Keratinocyte (primary cell): ENCODE data around the gene SLC13A1. TPM values are rescaled to one million over a fixed set of nuclear protein-coding genes. Genes with fewer than 3 reads are reported as not detected.

ENCODE experiments used
- DNase-seq: peaks from one replicate; pipeline ENCODE4 v3.0.0-alpha.2; 2011; ENCODE audit warnings: low read depth, missing footprints, low spot score
- FAIRE-seq: peaks from 2 replicates; lab custom pipeline; 2011; peaks lifted over from hg19 to GRCh38; lab: Jason Lieb, UNC
- H2AFZ ChIP-seq: 2 replicates; pipeline ENCODE4 v1.6.0; 2012; ENCODE audit warnings: low read length, control low read depth, inconsistent platforms; ENCODE audit not compliant: control insufficient read depth
- H3K27ac ChIP-seq: 2 replicates; pipeline ENCODE4 v1.5.1; 2011; ENCODE audit warnings: low read length; ENCODE audit not compliant: control insufficient read depth, insufficient read depth
- H3K27me3 ChIP-seq: 3 replicates; pipeline ENCODE4 v1.6.0; 2011; ENCODE audit warnings: low read length; ENCODE audit not compliant: control insufficient read depth, insufficient read depth; ENCODE audit errors: extremely low read depth
- H3K36me3 ChIP-seq, 2 experiments: 2 replicates in 1 of 2; 3 replicates in 1 of 2; pipeline ENCODE4 v1.5.1; 2011; ENCODE audit warnings: low read length in 2 of 2, mild to moderate bottlenecking in 1 of 2; ENCODE audit not compliant: control insufficient read depth in 2 of 2, insufficient read depth in 2 of 2; ENCODE audit errors: extremely low read depth in 1 of 2
- H3K4me1 ChIP-seq: 3 replicates; pipeline ENCODE4 v1.5.1; 2011; ENCODE audit warnings: low read length; ENCODE audit not compliant: control insufficient read depth, insufficient read depth; ENCODE audit errors: extremely low read depth
- H3K4me2 ChIP-seq: 3 replicates; pipeline ENCODE4 v1.6.0; 2011; ENCODE audit warnings: low read depth, low read length; ENCODE audit not compliant: control insufficient read depth, insufficient read depth; ENCODE audit errors: extremely low read depth
- H3K4me3 ChIP-seq, 3 experiments: fragments of 200-600 bp in 1 of 3; sonication (generic) in 1 of 3; 2 replicates in 2 of 3; 3 replicates in 1 of 3; pipeline ENCODE4 v1.5.1; 2011 to 2016; ENCODE audit warnings: low read length in 3 of 3, mild to moderate bottlenecking in 3 of 3, control low read depth in 2 of 3, inconsistent platforms in 1 of 3, low read depth in 1 of 3, mixed read lengths in 1 of 3, mixed run types in 1 of 3, moderate library complexity in 1 of 3; ENCODE audit not compliant: control insufficient read depth in 2 of 3, insufficient read depth in 2 of 3; ENCODE audit errors: extremely low read depth in 1 of 3
- H3K79me2 ChIP-seq: 2 replicates; pipeline ENCODE4 v1.6.0; 2012; ENCODE audit warnings: low read length; ENCODE audit not compliant: control insufficient read depth, insufficient read depth
- H3K9ac ChIP-seq: 3 replicates; pipeline ENCODE4 v1.6.0; 2011; ENCODE audit warnings: low read length; ENCODE audit not compliant: control insufficient read depth, insufficient read depth; ENCODE audit errors: extremely low read depth
- H3K9me1 ChIP-seq: 3 replicates; pipeline ENCODE4 v1.6.0; 2011; ENCODE audit warnings: low read length; ENCODE audit not compliant: control insufficient read depth, insufficient read depth; ENCODE audit errors: extremely low read depth
- H3K9me3 ChIP-seq: 2 replicates; pipeline ENCODE4 v1.5.1; 2012; ENCODE audit warnings: low read depth, low read length; ENCODE audit not compliant: control insufficient read depth
- H4K20me1 ChIP-seq: 3 replicates; pipeline ENCODE4 v1.6.0; 2011; ENCODE audit warnings: low read length; ENCODE audit not compliant: control insufficient read depth, insufficient read depth; ENCODE audit errors: extremely low read depth
- CTCF ChIP-seq, 3 experiments: IDR thresholded peaks in 1 of 3; conservative IDR thresholded peaks in 1 of 3; optimal IDR thresholded peaks in 1 of 3; 2 replicates in 2 of 3; 3 replicates in 1 of 3; pipeline versions ENCODE3 to v1.5.1; 2011; ENCODE audit warnings: low read length in 3 of 3, mild to moderate bottlenecking in 3 of 3, moderate library complexity in 2 of 3, control low read depth in 1 of 3, inconsistent platforms in 1 of 3; ENCODE audit not compliant: insufficient read depth in 2 of 3; ENCODE audit errors: extremely low read depth in 1 of 3
- EZH2 ChIP-seq: IDR thresholded peaks from one replicate; pipeline ENCODE4 v1.6.1; 2012; ENCODE audit warnings: inconsistent platforms, mild to moderate bottlenecking, low read length, moderate library complexity
- dilution Hi-C: fragments of 300-500 bp; cut with MboI; formaldehyde crosslinking; loops from one replicate; pipeline ENCODE4 v1.7.0; 2020; ENCODE audit warnings: low sequenced_read_pairs; ENCODE audit not compliant: extremely low pct_ligation_motif_present
- polyA plus RNA-seq, 5 experiments: library from polyadenylated mRNA; depleted of rRNA in 3 of 5; stranded (reverse) in 3 of 5; stranded (forward) in 1 of 5; unstranded in 1 of 5; fragments of >200 nt; gene quantifications; 1 replicate in 1 of 5; 2 replicates in 3 of 5; 3 replicates in 1 of 5; pipeline versions ENCODE4 v1.2.1 to v1.2.3, GENCODE V29; 2011 to 2012; ENCODE audit warnings: missing spikeins in 2 of 5, low read depth in 1 of 5, low replicate concordance in 1 of 5

Gene SLC13A1
- polyA plus RNA-seq, 1 donor (not counting 4 experiments of a cell fraction or from before 2014, with no cell fraction given): not detected

- Histone ChIP-seq H2AFZ (no peak overlapping the region), H3K9me3 (no peaks in the 10 kb centered on the region), H3K79me2 (no peaks in the 10 kb centered on the region), H3K36me3 (no peaks in the 10 kb centered on the region), H3K27me3 (no peaks in the 10 kb centered on the region), H3K9ac (no peak overlapping the region), H4K20me1 (no peaks in the 10 kb centered on the region), H3K9me1 (no peaks in the 10 kb centered on the region), H3K4me1 (no peaks in the 10 kb centered on the region), H3K27ac (no peak overlapping the region), H3K4me3 (no peak overlapping the region), H3K4me2 (no peak overlapping the region)
- no peak for TF ChIP-seq CTCF (optimal IDR thresholded peaks at IDR 0.05 in 1 of 3, IDR thresholded peaks at IDR 0.05 in 1 of 3, conservative IDR thresholded peaks at IDR 0.05 in 1 of 3; ENCODE audit: extremely low read depth in 1 of 3, insufficient read depth in 2 of 3, low read length in 3 of 3)
- no peak for TF ChIP-seq EZH2
- FAIRE-seq (no peak), DNase-seq (no peak)
- dilution Hi-C loops: no loop called here
Measured at GRCh38 chr7:123114288-123114687, 85.5 kb downstream of the SLC13A1 start.

- H2AFZ ChIP-seq: no peak overlapping the region
- H3K4me2 ChIP-seq: no peak overlapping the region
- no peaks in the 10 kb centered on the region for H3K27me3 ChIP-seq
- no peak for DNase-seq
- no peak overlapping the region for H3K9ac ChIP-seq
- dilution Hi-C loops: no loop called here
- H3K9me3 ChIP-seq: no peaks in the 10 kb centered on the region
- no peaks in the 10 kb centered on the region for H4K20me1 ChIP-seq
- no peaks in the 10 kb centered on the region for H3K36me3 ChIP-seq
- no peaks in the 10 kb centered on the region for H3K79me2 ChIP-seq
- no peak overlapping the region for H3K4me3 ChIP-seq
- TF ChIP-seq EZH2: no peak
- TF ChIP-seq CTCF (optimal IDR thresholded peaks at IDR 0.05 in 1 of 3, IDR thresholded peaks at IDR 0.05 in 1 of 3, conservative IDR thresholded peaks at IDR 0.05 in 1 of 3; ENCODE audit: extremely low read depth in 1 of 3, insufficient read depth in 2 of 3, low read length in 3 of 3): no peak
- H3K27ac ChIP-seq: no peak overlapping the region
- H3K9me1 ChIP-seq: no peaks in the 10 kb centered on the region
- H3K4me1 ChIP-seq: no peaks in the 10 kb centered on the region
- no peak for FAIRE-seq
Measured at GRCh38 chr7:123112833-123113232, 86.9 kb downstream of the SLC13A1 start.
